Type B pancreatic cell (in vitro differentiated cells): ENCODE results near the gene PTPRCAP. TPM values are rescaled to one million over a fixed set of nuclear protein-coding genes. Genes with fewer than 3 reads are reported as not detected.
A peak's percentile ranks its signal among the peaks of the same experiment; 100 is the strongest.
"Not testable (repeated sequence)": the region's sequence is repeated elsewhere in the genome, so short reads cannot be mapped to it uniquely, and the experiment has no call there.

Source experiments
- DNase-seq: peaks from one replicate; pipeline ENCODE4 v3.0.0; 2021; ENCODE audit warnings: mixed read lengths; ENCODE audit not compliant: unreplicated experiment; ENCODE audit errors: extremely low spot score
- H3K27ac Mint-ChIP-seq: 2 replicates; pipeline ENCODE4 v1.8.0; 2021; ENCODE audit warnings: mild to moderate bottlenecking, mixed read lengths
- H3K27me3 Mint-ChIP-seq: 2 replicates; pipeline ENCODE4 v1.8.0; 2021; ENCODE audit warnings: mixed read lengths
- H3K36me3 Mint-ChIP-seq: 2 replicates; pipeline ENCODE4 v1.8.0; 2021; ENCODE audit warnings: mixed read lengths
- H3K4me1 Mint-ChIP-seq: one replicate; pipeline ENCODE4 v1.8.0; 2021; ENCODE audit warnings: mixed read lengths; ENCODE audit not compliant: unreplicated experiment
- H3K4me3 Mint-ChIP-seq: 2 replicates; pipeline ENCODE4 v1.8.0; 2021; ENCODE audit warnings: mild to moderate bottlenecking, mixed read lengths
- H3K9me3 Mint-ChIP-seq: 2 replicates; pipeline ENCODE4 v1.8.0; 2021; ENCODE audit warnings: mixed read lengths
- CTCF ChIP-seq: fragments of 200-600 bp; sonication (generic); conservative IDR thresholded peaks from 2 replicates; pipeline ENCODE4 v1.5.0; 2021; ENCODE audit warnings: antibody characterized with exemption, mild to moderate bottlenecking
- total RNA-seq: library from RNA; stranded (reverse); gene quantifications from 2 replicates; pipeline ENCODE4 v1.2.1, GENCODE V29; 2021; ENCODE audit warnings: low replicate concordance

Gene PTPRCAP
- total RNA-seq, 1 donor from 2014 or later, result 2.0 TPM

GRCh38 chr11:67466367-67466766 lies 28.9 kb upstream of the PTPRCAP start:
- peaks cover 9% of the 10 kb centered on the region for H3K4me1 Mint-ChIP-seq
- H3K36me3 Mint-ChIP-seq, result no peaks in the 10 kb centered on the region
- no peaks in the 10 kb centered on the region for H3K27me3 Mint-ChIP-seq
- H3K27ac Mint-ChIP-seq, result no peak overlapping the region
- no peak for TF ChIP-seq CTCF
- peak overlapping the region; percentile 55 for H3K4me3 Mint-ChIP-seq
- H3K9me3 Mint-ChIP-seq, result no peaks in the 10 kb centered on the region
- no peak for DNase-seq

GRCh38 chr11:67465530-67465929 lies 28.0 kb upstream of the PTPRCAP start:
- H3K27me3 Mint-ChIP-seq, H3K36me3 Mint-ChIP-seq, H3K4me1 Mint-ChIP-seq, DNase-seq, H3K9me3 Mint-ChIP-seq: not testable (repeated sequence)
- Mint-ChIP-seq H3K27ac (peak overlapping the region; percentile 85), H3K4me3 (peak overlapping the region; percentile 88)

- Mint-ChIP-seq H3K27me3 (no peaks in the 10 kb centered on the region), H3K27ac (peak overlapping the region; percentile 85), H3K4me3 (peak overlapping the region; percentile 88), H3K36me3 (no peaks in the 10 kb centered on the region), H3K4me1 (peaks cover 9% of the 10 kb centered on the region), H3K9me3 (no peaks in the 10 kb centered on the region)
- no peak for DNase-seq
- TF ChIP-seq CTCF, result no peak
These were observed 27.7 kb upstream of the PTPRCAP start for GRCh38 chr11:67465189-67465510.

GRCh38 chr11:67464411-67465188 lies 27.1 kb upstream of the PTPRCAP start:
- TF ChIP-seq CTCF, result no peak
- Mint-ChIP-seq H3K27me3 (no peaks in the 10 kb centered on the region), H3K9me3 (no peaks in the 10 kb centered on the region), H3K4me1 (peaks cover 9% of the 10 kb centered on the region), H3K36me3 (no peaks in the 10 kb centered on the region), H3K4me3 (peak overlapping the region; percentile 88), H3K27ac (peak overlapping the region; percentile 85)
- peak; percentile 88 for DNase-seq

- no peaks in the 10 kb centered on the region for H3K36me3 Mint-ChIP-seq
These were observed 26.4 kb upstream of the PTPRCAP start for GRCh38 chr11:67463680-67464410.

More at GRCh38 chr11:67463680-67464410, 26.4 kb upstream of the PTPRCAP start:
- Mint-ChIP-seq H3K27ac (no peak overlapping the region), H3K27me3 (no peaks in the 10 kb centered on the region), H3K4me1 (peaks cover 9% of the 10 kb centered on the region), H3K4me3 (peak overlapping the region; percentile 88), H3K9me3 (no peaks in the 10 kb centered on the region)
- TF ChIP-seq CTCF, result no peak
- no peak for DNase-seq
